22Rv1 (cell line): Measurements from ENCODE around the gene FAM151A.

Experiments
- CTCF ChIP-seq: fragments of 450-650 bp; IDR thresholded peaks from 2 replicates; pipeline ENCODE4 v1.5.1; 2017; ENCODE audit warnings: mild to moderate bottlenecking
- ZFX ChIP-seq: fragments of 450-650 bp; IDR thresholded peaks from 2 replicates; pipeline ENCODE4 v1.6.1; 2017; ENCODE audit warnings: antibody characterized with exemption, borderline replicate concordance

GRCh38 chr1:54649130-54649898, 26.0 kb upstream of the FAM151A start:
- TF ChIP-seq CTCF (no peak), ZFX (no peak)
